Stomach (tissue), 4 donors: ENCODE results near the gene FAM236B.

Experiments used
- CTCF ChIP-seq, 7 experiments: fragments of 450-650 bp in 4 of 7; fragments of 200-600 bp in 3 of 7; sonication (generic) in 3 of 7; IDR thresholded peaks; one replicate each; pipeline ENCODE4 v1.5.1; 2016 to 2019; ENCODE audit warnings: antibody characterized with exemption in 7 of 7, control low read depth in 2 of 7, mild to moderate bottlenecking in 1 of 7
- POLR2A ChIP-seq, 4 donors: fragments of 450-650 bp; IDR thresholded peaks; one replicate each; pipeline ENCODE4 v1.6.1; 2016; ENCODE audit warnings: antibody characterized with exemption in 4 of 4, control low read depth in 2 of 4, mild to moderate bottlenecking in 1 of 4, moderate library complexity in 1 of 4
- POLR2AphosphoS5 ChIP-seq, 3 donors: sonication (generic); formaldehyde crosslinking; IDR thresholded peaks; one replicate each; pipeline ENCODE4 v1.6.1; 2016; ENCODE audit warnings: antibody characterized with exemption in 3 of 3

- no peak for TF ChIP-seq POLR2A (IDR thresholded peaks at IDR 0.05)
- TF ChIP-seq CTCF (IDR thresholded peaks at IDR 0.05), result no peak
- no peak for TF ChIP-seq POLR2AphosphoS5 (IDR thresholded peaks at IDR 0.05)
Observed at GRCh38 chrX:72735561-72735960, 46.9 kb downstream of the FAM236B start.
